ENCODE results near the gene DAPK1.

The DAPK1 gene

DNA sequence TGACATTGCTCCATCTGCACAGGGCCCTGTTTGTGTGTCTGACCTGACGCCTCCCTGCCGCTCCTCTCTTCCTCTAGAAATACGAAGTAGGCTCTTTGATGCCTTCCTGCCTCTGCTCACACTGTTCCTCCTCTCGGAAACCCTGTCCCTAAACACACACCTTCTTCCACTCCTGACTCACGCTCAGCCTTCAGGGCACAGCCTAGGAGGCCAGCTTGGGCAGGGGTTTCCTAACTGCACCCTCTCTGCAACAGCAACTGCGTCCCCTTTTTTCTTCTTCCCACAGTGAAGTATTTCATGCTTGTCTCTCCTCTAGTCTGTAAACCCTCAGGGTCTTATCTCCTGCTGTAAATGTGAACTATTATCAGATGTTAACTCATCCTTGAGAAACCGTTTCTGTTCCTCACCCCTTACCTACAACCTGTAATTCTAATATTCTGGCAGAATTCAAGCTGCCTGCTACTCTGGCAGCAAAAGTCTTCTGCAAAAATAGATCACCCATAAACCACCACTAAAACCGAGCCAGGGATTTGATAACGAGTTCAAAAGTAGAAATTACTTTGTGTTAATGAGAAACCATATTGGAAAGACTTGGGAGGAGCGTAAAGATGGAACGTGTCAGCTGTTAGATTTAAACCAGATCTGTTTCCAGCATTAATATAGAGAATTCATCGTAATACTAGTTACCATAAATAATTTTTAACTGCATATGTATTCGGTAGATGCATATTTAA, 100.2 kb downstream of the DAPK1 start:
- DNase-seq: no peak

- peak; percentile 74 for DNase-seq
These were observed 102.4 kb downstream of the DAPK1 start for GRCh38 chr9:87599901-87600610.

DNA sequence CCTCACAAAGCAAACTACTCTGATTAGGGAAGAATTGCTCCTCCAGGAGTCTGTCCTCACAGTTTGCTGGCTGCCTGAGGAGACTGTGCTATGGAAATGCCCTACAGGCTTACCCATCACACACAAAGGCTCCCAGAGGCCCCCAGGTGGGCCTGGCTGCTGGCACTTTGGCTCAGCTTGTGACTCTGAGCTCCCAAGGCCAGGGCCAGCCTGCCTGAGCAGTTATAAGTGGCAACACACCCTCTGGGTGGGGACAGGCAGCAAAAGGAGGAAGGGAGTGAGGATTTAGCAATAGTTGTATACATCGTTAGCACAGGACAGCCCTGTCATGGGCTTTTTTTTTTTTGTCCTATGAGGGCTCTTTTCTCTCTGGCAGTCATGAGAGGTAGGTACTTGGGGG, 103.5 kb downstream of the DAPK1 start:
- no peak for DNase-seq

- no peak for DNase-seq
These were observed 103.9 kb downstream of the DAPK1 start for GRCh38 chr9:87601595-87601994.

DNA sequence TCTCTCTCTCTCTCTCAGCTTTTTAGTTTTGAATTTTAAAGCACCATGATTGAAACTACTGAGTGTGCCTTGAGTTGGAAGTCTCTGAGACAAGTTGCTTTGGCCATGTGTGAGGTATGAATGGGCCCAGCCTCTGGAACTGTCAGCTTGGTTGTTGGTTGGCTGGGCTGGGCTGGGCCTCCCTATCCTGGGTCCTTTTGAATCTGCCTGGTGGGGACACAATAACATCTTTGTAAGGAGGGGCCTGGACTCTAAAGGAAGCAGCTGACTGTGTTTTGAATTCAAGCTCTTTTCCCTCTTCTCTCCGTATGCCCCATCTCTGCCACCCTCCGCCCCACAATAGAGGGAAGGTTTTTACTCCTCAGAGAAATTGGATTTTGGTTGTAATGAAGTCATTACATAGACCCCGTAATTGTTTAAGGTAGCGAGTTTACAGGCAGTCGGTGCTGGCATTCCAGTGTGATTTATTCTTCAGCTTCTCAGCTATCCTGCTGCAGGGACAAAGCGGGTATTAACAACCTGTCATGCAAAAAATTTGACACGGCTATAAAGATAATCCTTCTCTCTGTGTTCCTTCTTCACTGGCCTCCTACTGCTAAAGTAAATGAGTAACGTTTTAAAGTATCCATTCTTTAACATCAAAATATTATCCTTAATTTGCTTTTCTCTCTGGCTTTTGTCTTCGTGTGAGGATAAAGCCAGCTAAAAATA, 105.4 kb downstream of the DAPK1 start:
- no peak for DNase-seq

DNA sequence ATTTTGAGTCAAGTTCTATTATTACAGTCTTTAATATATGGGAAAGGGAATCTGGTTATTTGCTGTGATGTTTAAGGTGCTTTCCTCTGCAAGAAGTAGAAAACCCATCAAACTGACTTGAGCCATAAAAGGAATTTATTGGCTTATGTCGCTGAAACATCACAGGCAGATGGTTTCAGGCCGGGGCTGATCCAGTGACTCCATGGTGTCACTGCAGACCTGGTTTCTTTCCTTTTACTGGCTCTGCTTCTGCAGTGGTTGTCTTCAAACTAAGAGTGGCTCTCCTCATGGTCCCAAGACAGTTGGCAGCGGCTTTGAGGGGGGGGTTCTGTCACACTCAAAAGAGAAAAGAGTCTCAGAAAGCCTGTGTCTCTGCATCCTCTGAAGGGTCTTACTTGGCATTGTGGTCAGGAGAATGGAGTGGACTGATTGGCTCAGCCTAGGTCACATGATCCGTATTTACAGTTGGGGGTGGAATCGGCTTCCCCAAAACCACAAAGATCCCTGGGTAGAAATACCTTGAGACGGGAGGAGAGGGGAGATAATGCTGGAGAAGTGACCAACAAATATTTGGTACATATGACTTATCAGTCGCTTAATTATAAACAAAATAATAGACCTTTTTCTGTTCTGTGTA, 106.3 kb downstream of the DAPK1 start:
- no peak for DNase-seq

- DNase-seq: no peak
These were observed 107.4 kb downstream of the DAPK1 start for GRCh38 chr9:87604886-87605588.

DNA sequence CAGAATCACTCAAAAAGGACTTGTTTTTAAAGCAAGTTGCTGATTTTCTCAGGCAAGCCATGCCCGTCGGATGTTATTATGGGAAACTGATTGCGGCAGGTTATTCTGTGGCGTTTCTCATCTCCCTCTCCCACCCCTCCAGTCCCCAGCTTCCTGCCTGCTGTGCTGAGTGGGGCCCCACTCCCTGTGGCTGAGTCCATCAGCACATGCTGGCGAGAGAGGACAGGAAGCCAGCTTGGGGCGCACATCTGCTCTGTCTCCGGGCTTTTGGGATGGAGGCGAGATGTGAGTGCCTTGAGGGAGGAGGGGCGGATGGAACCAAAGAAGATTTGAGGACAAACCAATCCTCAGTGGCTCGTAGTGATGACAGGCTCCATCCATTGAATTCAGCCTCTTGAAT, 108.0 kb downstream of the DAPK1 start:
- no peak for DNase-seq

DNA sequence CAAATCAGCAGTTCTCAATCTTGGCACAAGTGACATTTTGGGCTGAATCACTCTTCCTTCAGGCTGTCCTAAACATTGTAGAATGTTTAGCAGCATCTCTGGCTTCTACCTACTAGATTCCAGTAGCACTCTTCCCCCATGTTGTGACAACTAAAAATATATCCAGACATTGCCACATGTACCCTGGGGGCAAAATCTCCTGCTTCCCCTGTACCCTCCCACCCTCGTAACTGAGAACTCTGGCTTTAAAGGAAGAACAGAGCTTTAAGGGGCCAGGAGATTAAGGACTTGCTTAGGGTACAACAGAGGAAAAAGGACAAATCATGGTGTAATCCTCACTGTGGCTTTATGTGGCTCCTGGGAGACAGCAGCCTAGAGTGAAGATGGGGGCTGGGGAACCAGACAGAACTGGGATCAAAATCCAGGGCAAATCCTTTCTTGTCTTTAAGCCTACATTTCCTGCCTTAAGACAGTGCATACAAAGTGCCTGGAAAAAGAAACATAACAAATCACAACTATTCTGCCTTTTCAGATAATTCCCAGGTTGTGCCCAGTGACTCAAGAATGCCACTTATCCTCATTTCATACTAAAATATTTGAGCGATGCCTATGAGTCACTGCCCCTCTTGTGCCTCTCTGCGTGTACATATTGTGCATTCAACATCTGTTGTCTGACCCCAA, 109.3 kb downstream of the DAPK1 start:
- DNase-seq: peak; percentile 67

GRCh38 chr9:87607859-87608258, 110.2 kb downstream of the DAPK1 start:
- no peak for DNase-seq

DNA sequence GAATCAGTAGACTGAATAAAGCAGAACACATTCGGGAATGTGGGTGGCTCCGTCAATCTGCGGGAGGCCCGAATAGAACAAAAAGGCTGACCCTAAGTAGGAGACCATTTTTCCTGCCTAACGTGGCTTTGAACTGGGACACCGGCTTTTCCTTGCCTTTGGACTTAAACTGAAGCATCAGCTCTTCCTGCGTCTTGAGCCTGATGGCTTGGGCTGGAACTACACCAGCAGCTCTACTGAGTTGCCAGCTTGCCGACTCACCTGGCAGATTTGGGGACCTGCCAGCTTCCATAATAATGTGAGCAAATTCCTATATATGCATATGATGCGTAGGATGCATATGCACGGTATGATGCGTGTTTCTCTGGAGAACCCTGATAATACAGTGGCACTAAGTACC, 111.3 kb downstream of the DAPK1 start:
- no peak for DNase-seq

DNA sequence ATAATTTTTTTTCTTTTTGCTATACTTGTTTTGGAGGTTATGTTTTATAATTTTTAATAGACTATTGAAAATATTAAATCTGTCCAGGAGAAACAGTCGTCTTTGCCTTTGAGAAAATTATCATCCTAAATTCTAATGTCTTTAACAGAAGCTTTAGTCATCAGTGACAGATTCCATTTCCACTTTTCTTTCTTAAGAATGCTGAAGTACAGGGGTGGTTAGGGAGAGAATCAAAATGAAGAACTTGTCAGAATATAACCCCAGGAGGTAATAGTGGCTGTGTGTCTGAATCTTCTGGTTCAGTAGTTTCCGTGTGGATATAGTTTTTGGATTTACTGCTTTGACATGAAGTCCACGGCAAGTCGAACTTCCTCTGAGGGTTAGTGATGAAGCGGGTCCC, 111.8 kb downstream of the DAPK1 start:
- DNase-seq: no peak

- DNase-seq: peak; percentile 29
These were observed 112.8 kb downstream of the DAPK1 start for GRCh38 chr9:87610200-87611155.

- no peak for DNase-seq
These were observed 114.1 kb downstream of the DAPK1 start for GRCh38 chr9:87611776-87612175.

DNA sequence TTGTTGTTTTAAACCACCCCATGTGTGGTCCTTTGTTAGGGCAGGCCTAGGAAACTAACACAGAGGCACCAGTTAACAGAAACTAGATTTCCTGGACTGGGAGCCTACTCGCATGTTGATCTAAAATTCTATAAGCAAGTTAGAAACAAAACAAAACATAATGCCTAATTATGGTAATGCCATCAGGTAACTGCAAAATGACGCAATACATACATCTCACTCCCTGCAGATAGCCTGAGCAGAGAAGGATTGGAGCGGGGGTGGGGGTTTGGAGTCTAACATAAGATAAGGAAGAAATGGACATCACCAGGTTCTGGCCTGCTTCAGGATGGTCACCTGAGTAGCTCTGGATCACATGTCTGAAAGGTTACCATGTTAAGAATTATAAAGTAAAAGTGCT, 114.9 kb downstream of the DAPK1 start:
- DNase-seq: no peak

GRCh38 chr9:87613265-87614111, 115.8 kb downstream of the DAPK1 start:
- no peak for DNase-seq

- no peak for DNase-seq
These were observed 116.7 kb downstream of the DAPK1 start for GRCh38 chr9:87614397-87614796.

- DNase-seq: no peak
These were observed 117.5 kb downstream of the DAPK1 start for GRCh38 chr9:87615136-87615535.

DNA sequence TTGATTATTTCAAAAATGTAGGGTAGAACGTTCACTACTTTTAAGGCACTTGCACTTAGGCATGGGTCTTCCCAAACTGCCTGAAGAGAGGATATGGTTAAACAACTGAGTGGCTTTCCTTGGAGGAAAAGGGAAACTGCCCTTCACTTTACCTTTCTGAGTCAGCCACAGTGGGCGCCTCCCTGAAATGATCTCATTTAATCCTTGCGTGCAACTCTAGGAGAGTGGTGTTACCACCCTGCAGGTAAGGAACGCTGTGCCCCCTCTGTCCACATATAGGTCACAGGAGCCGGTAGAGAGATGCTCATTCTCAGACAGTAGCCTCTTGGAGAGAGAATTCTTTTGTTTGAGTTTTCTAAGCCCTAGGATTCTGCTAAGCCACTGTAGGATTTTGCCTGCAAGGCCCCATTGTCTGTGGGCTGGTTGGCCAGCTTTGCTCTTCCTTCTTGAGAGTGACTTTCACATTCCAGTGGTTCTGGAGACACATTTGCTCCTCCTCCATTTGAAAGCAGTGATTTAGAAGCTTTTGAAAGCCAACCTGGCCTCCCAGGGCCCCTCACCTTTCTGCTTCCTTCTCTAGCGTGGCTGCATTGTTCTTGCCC, 118.0 kb downstream of the DAPK1 start:
- DNase-seq: no peak

DNA sequence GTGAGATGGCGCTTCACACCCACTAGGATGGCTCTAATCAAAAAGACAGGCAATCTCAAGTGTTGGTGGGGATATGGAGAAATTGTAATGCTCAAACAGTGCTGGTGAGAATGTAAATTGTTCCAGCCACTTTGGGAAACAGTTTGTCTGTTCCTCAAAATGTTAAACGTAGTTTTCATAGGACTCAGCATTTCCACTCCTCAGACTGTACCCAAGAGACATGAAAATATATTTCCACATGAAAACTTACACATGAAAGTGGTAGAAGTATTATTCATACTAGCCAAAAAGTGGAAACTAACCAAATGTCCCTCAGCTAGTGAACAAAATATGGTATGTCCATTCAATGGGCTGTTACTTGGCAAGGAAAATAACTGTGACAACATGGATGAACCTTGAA, 120.6 kb downstream of the DAPK1 start:
- DNase-seq: no peak
